Measurements from ENCODE around the gene FLCN. TPM values are rescaled to one million over a fixed set of nuclear protein-coding genes. Genes with fewer than 3 reads are reported as not detected.

FLCN gene
- total RNA-seq, 1 experiment from 2014 or later, result 22.7 TPM

GRCh38 chr17:17181666-17182597 is 55.0 kb downstream of the FLCN start:
- H3K36me3 ChIP-seq, result peaks cover 7% of the 10 kb centered on the region; the same call in 1 of the 2 replicates
- DNase-seq, result no peak
- no peaks in the 10 kb centered on the region for H3K9me3 ChIP-seq
- H3K27me3 ChIP-seq, result no peaks in the 10 kb centered on the region
- no peak overlapping the region for H3K4me3 ChIP-seq

GRCh38 chr17:17180741-17181525 is 56.0 kb downstream of the FLCN start:
- H3K27me3 ChIP-seq, result no peaks in the 10 kb centered on the region
- no peak for DNase-seq
- peaks cover 7% of the 10 kb centered on the region; the same call in 1 of the 2 replicates for H3K36me3 ChIP-seq
- H3K9me3 ChIP-seq, result no peaks in the 10 kb centered on the region
- no peak overlapping the region for H3K4me3 ChIP-seq

DNA sequence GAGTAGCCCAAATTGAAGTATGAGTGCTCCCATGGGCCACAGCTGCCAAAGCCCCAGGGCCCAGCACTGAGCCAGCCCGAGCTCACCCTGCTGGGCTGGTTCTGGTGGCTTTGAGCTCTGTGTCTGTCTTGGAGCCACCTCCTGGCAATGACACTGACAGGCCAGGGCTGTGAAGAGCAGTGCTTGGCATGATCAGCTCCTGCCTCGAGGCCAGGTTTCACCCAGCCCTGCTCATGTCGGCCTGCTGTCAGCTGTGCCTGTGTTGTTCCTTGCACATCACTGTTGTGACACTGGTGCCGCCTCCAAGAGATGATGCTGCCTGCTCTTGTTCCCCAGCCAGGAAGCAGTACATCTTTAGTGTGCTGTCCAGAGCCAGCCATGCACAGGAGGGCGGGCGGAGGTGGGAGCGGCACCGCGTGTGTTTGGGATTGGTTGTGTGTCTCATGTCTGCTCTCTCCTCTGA is 56.8 kb downstream of the FLCN start:
- no peak for DNase-seq
- H3K9me3 ChIP-seq, result no peaks in the 10 kb centered on the region
- no peak overlapping the region for H3K4me3 ChIP-seq
- H3K27me3 ChIP-seq, result no peaks in the 10 kb centered on the region
- peaks cover 7% of the 10 kb centered on the region; the same call in 1 of the 2 replicates for H3K36me3 ChIP-seq

DNA sequence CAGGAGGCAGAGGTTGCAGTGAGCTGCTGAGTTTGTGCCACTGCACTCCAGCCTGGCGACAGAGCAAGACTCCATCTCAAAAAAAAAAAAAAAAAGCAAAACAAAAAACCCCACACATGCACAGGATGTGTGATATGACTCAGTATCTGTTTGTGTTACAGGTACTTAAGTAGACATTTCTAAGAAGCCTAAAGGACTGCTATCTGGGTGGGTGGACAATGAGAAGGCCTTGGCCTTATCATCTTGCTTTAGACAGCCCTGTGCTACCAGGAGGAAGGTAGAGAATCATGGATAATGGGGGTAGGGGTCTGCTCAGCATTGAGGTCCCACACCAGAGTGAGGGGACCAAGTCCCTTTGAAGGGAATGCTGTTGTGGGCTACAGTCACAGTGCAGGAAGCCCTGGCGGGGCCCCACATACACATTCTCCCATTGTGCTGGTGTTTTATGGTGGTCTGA is 57.6 kb downstream of the FLCN start:
- no peak for DNase-seq
- Histone ChIP-seq H3K36me3 (peaks cover 7% of the 10 kb centered on the region), H3K27me3 (no peaks in the 10 kb centered on the region), H3K9me3 (no peaks in the 10 kb centered on the region), H3K4me3 (no peak overlapping the region)

DNA sequence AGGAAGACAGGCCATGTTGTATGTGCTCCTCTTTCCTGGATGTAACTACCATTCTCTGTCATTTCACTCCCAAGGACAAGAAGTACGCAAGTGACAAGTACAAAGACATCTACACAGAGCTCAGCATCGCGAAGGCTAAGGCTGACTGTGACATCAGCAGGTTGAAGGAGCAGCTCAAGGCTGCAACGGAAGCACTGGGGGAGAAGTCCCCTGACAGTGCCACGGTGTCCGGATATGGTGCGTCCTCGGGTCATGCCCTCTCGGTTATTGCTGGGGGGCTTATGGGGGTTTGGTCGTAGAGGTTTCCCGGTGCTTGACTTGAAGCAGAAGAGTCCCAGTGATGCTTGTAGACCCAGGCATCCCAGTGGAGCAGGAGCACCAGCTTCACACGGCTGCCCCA is 59.8 kb downstream of the FLCN start:
- no peak overlapping the region for H3K4me3 ChIP-seq
- peaks cover 10% of the 10 kb centered on the region for H3K36me3 ChIP-seq
- H3K27me3 ChIP-seq, result no peaks in the 10 kb centered on the region
- H3K9me3 ChIP-seq, result no peaks in the 10 kb centered on the region
- no peak for DNase-seq

GRCh38 chr17:17176341-17176740 is 60.6 kb downstream of the FLCN start:
- Histone ChIP-seq H3K9me3 (no peaks in the 10 kb centered on the region), H3K27me3 (no peaks in the 10 kb centered on the region), H3K4me3 (no peak overlapping the region), H3K36me3 (peaks cover 12% of the 10 kb centered on the region)
- DNase-seq, result no peak

GRCh38 chr17:17175917-17176316 is 61.1 kb downstream of the FLCN start:
- H3K36me3 ChIP-seq, result peaks cover 12% of the 10 kb centered on the region
- H3K9me3 ChIP-seq, result no peaks in the 10 kb centered on the region
- H3K4me3 ChIP-seq, result no peak overlapping the region
- no peaks in the 10 kb centered on the region for H3K27me3 ChIP-seq
- no peak for DNase-seq

DNA sequence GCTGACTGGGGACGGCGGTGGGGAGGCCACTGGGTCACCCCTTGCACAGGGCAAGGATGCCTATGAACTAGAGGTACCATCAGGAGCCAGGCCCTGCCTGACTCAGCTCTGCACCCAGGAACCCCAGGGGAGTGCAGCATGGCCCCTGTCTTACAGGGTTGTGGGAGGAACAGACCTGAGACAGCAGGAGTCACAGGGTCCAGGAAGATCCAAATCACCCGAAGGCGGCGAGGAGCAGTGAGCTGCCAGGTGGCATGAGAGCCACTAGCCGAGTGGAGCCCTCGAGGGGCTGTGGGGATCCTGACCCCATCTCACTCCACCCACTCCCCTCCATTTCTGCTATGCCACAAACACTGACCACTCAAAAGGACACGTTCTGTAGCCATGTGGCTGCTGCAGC is 61.6 kb downstream of the FLCN start:
- no peak for DNase-seq
- Histone ChIP-seq H3K9me3 (no peaks in the 10 kb centered on the region), H3K4me3 (no peak overlapping the region), H3K36me3 (peaks cover 9% of the 10 kb centered on the region), H3K27me3 (no peaks in the 10 kb centered on the region)

GRCh38 chr17:17173921-17174320 is 63.0 kb downstream of the FLCN start:
- Histone ChIP-seq H3K36me3 (peaks cover 6% of the 10 kb centered on the region), H3K27me3 (no peaks in the 10 kb centered on the region), H3K9me3 (no peaks in the 10 kb centered on the region), H3K4me3 (no peak overlapping the region)
- no peak for DNase-seq

- DNase-seq, result no peak
- Histone ChIP-seq H3K9me3 (no peaks in the 10 kb centered on the region), H3K4me3 (no peak overlapping the region), H3K27me3 (no peaks in the 10 kb centered on the region), H3K36me3 (peaks cover 6% of the 10 kb centered on the region)
Measured at GRCh38 chr17:17172990-17173389, 64.0 kb downstream of the FLCN start.

GRCh38 chr17:17172001-17172939 is 64.7 kb downstream of the FLCN start:
- Histone ChIP-seq H3K36me3 (peaks cover 6% of the 10 kb centered on the region), H3K9me3 (no peaks in the 10 kb centered on the region), H3K27me3 (no peaks in the 10 kb centered on the region), H3K4me3 (no peak overlapping the region)
- DNase-seq, result no peak

GRCh38 chr17:17171186-17171585 is 65.8 kb downstream of the FLCN start:
- Histone ChIP-seq H3K36me3 (peaks cover 4% of the 10 kb centered on the region), H3K4me3 (no peak overlapping the region), H3K27me3 (no peaks in the 10 kb centered on the region), H3K9me3 (no peaks in the 10 kb centered on the region)
- DNase-seq, result no peak

- H3K27me3 ChIP-seq, result no peaks in the 10 kb centered on the region
- DNase-seq, result no peak
- no peak overlapping the region for H3K4me3 ChIP-seq
- H3K36me3 ChIP-seq, result peaks cover 4% of the 10 kb centered on the region
- no peaks in the 10 kb centered on the region for H3K9me3 ChIP-seq
Measured at GRCh38 chr17:17170346-17170985, 66.5 kb downstream of the FLCN start.

DNA sequence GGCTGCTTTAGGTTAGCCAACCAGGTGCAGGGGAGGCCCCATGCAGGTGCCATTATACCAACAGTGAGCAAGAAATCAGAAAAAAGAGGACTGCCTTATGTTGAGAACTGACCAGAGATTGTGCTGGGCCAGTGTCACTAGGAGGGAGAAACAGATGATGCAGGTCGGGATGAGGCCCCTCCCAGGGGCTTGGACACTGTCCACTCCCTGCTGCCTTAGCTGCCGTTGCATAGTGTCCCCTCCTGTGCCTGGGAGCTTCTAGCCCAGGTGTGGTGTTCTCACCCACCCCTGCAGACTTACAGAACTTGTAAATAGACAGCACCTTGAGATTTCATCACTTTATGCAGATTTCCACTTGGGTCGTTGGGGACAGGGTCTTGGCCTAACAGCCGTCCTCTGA is 67.6 kb downstream of the FLCN start:
- no peaks in the 10 kb centered on the region for H3K27me3 ChIP-seq
- H3K4me3 ChIP-seq, result no peak overlapping the region
- peaks cover 4% of the 10 kb centered on the region for H3K36me3 ChIP-seq
- no peaks in the 10 kb centered on the region for H3K9me3 ChIP-seq
- no peak for DNase-seq

- no peak for DNase-seq
- H3K4me3 ChIP-seq, result no peak overlapping the region
- no peaks in the 10 kb centered on the region for H3K27me3 ChIP-seq
Measured at GRCh38 chr17:17168401-17168800, 68.6 kb downstream of the FLCN start.

GRCh38 chr17:17167986-17168385 is 69.0 kb downstream of the FLCN start:
- H3K27me3 ChIP-seq, result no peaks in the 10 kb centered on the region
- H3K9me3 ChIP-seq, result no peaks in the 10 kb centered on the region
- no peak overlapping the region for H3K4me3 ChIP-seq
- DNase-seq, result no peak
- H3K36me3 ChIP-seq, result peaks cover 3% of the 10 kb centered on the region; the same call in 1 of the 2 replicates

More at GRCh38 chr17:17168401-17168800, 68.6 kb downstream of the FLCN start:
- H3K9me3 ChIP-seq, result no peaks in the 10 kb centered on the region
- H3K36me3 ChIP-seq, result peaks cover 2% of the 10 kb centered on the region; the same call in 1 of the 2 replicates

Data from MG63 (cell line).